ENCODE results near the gene ERRFI1.
A peak's percentile ranks its signal among the peaks of the same experiment; 100 is the strongest.
"Not testable (repeated sequence)": the region's sequence is repeated elsewhere in the genome, so short reads cannot be mapped to it uniquely, and the experiment has no call there.

ERRFI1 gene, protein sequence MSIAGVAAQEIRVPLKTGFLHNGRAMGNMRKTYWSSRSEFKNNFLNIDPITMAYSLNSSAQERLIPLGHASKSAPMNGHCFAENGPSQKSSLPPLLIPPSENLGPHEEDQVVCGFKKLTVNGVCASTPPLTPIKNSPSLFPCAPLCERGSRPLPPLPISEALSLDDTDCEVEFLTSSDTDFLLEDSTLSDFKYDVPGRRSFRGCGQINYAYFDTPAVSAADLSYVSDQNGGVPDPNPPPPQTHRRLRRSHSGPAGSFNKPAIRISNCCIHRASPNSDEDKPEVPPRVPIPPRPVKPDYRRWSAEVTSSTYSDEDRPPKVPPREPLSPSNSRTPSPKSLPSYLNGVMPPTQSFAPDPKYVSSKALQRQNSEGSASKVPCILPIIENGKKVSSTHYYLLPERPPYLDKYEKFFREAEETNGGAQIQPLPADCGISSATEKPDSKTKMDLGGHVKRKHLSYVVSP

GRCh38 chr1:8026153-8026975 is at the start of gene ERRFI1:
Gene ERRFI1 (minus strand): TSS chr1:8026309. CDS start chr1:8015619, 10,690 bp downstream.
- peak; percentile 98 for DNase-seq

DNA sequence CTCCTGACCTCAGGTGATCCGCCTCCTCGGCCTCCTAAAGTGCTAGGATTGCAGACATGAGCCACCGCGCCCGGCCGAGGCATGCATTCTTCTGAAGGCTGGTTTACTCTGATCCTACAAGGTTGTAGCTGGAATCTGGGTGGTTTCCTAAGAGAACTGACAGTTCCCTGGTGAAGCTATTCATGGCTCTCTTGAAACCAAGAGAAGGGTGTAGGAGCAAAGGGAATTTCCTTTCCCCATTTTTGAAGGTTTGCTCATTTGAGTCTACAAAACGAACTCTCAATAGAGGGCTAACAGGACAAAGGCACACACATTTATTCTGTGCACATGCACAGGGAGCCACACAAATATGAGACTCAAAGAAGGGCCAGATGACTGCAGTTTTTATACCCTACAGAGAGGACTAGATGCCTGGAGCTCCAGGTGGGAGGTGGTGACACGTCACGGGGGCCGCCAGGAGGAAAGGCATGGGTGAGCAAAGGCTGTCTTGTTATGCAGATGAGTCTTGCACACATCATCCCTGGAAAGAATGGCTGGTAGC is 49.5 kb upstream of the ERRFI1 start:
- DNase-seq = peak; percentile 74

- no peak for DNase-seq
These were observed 47.2 kb upstream of the ERRFI1 start for GRCh38 chr1:8073112-8073855.

DNA sequence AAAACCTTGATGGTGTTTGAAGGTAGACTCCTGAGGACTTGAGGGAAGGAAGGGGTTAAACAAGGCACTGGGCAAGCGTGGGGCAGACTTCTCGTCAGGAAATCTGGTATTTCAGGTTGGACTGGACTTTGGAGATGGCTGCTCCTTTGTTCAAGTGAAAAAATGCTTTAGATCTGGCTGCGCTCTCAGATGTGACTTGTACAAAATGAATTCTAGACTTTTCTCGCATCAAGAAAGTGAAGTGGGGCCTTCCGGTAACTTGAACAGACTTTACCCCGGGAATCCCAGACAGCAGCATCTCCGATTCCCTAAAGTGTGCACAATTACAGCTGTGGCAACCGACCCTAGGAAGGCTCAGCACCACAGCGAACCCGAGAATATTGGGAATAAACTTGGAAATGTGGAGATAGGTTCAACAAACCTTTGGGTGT is 44.3 kb upstream of the ERRFI1 start:
- DNase-seq = peak; percentile 97

DNA sequence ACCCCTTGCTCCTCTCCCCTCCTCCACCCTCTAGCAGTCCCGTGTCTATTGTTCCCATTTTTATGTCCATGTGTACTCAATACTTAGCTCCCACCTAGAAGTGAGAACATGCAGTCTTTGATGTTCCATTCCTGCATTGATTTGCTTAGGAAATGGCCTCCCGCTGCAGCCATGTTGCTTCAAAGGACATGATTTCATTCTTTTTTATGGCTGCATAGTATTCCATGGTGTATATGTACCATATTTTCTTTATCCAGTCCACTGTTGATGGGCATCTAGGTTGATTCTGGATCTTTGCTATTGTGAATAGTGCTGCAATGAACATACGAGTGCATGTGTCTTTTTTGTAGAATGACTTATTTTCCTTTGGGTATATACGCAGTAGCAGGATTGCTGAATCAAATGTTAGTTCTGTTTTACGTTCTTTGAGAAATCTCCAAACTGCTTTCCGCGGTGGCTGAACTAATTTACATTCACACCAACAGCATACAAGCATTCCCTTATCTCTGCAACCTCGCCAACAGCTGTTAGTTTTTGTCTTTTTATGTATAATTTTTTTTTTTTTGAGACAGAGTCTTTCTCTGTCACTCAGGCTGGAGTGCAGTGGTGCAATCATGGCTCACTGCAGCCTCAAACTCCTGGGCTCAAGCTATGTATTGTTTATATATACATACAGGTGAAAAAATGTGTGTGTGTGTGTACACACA is 43.7 kb upstream of the ERRFI1 start:
- peak; percentile 66 for DNase-seq

- no peak for DNase-seq
These were observed 39.3 kb upstream of the ERRFI1 start for GRCh38 chr1:8065369-8065768.

- DNase-seq = no peak
These were observed 37.4 kb upstream of the ERRFI1 start for GRCh38 chr1:8063298-8064036.

- DNase-seq = no peak
These were observed 36.8 kb upstream of the ERRFI1 start for GRCh38 chr1:8062861-8063260.

- DNase-seq = peak; percentile 21
These were observed 35.7 kb upstream of the ERRFI1 start for GRCh38 chr1:8061673-8062386.

DNA sequence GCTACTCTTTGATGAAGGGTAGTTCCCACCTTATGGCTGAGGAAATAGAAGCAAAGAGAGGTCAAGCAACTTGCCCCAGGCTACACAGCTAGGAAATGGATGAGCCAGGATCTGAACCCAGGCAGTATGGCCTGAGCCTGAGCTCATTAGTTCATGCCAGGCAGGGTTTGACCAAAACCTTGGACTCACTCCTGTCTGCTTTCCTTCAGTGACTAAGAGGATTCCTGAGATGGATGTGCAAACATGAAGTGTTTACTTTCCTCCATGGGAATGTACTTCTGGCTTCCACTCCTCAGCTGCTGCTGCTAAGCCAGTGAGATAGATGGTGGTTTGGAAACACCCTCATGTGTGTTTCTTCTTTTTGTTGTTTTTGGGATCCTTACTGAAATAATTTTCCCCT is 35.1 kb upstream of the ERRFI1 start:
- peak; percentile 65 for DNase-seq

- no peak for DNase-seq
These were observed 33.1 kb upstream of the ERRFI1 start for GRCh38 chr1:8059161-8059622.

DNA sequence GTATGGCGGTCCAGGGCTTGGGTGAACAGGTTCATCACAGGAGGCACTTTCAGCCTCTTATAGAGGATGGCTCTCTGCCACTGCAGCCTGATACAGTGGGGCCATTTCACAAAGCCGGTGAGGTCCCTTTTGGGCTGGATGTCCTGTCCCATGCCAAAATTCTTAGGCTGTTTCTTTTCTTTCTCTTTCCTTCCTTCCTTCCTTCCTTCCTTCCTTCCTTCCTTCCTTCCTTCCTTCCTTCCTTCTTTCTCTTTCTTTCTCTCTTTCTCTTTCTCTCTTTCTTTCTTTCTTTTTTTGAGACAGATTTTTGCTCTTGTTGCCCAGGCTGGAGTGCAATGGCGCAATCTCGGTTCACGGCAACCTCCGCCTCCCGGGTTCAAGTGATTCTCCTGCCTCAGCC is 31.7 kb upstream of the ERRFI1 start:
- not testable (repeated sequence) for DNase-seq

DNA sequence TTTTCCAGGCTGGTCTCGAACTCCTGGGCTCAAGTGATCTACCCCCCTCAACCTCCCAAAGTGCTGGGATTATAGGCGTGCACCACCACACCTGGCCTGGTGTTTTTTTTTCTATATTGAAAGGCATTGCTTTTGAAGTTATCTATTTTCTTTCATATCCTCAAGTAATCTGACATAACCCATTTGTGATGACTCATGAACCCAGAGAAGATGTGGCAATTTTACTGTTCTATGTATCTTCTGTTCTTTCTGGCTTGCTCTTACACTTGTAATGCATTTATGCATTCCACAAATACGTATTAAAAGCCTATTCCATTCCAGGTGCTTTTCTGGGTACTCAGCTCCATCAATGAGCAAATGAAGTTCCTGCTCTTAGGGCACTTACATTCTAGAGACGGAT is 29.9 kb upstream of the ERRFI1 start:
- no peak for DNase-seq

DNA sequence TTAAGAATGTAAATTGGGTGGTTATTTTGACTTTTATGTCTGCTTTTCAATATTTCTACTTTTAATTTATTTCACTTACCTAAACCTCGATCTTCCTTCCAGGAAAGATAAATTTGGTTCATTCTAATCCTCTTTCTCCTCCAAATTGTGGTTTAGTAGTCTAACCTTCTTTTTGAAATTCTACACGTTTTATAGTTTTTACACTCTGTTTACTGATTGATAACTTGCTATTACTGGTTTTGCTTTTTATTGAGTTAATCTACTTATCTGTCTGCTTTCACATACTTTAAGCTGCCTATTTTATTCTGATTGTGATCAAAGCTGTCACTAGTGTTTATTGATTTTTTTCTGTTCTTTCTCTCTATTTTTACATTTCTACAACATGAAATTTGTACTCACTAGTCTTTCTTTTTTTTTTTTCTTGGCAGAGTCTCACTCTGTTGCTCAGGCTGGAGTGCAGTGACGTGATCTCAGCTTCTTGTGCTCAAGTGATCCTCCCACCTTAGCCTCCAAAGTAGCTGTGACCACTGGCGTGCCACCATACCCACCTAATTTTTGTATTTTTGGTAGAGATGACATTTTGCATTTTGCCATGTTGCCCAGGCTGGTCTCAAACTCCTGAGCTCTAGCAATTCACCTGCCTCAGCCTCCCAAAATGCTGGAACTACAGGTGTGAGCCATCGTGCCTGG is 27.9 kb upstream of the ERRFI1 start:
- no peak for DNase-seq

DNA sequence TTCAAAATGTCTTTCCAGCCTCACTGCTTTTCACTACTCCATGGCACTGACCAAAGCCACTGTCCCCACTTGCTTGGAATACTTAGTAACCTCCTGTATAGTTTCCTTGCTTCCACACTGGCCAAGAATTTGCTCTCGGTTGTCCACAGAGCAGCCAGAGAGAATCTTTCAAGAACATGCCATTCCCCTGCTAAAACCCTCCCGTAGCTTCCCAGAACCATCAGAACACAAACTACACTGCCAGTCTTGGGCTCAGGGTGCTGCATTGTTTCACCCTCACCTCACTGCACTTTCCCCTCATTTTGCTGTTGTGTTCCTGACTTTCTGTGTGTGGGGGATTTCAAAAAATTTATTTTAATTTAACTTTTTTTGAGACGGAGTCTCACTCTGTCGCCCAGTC is 25.5 kb upstream of the ERRFI1 start:
- DNase-seq = no peak

GRCh38 chr1:8049229-8049628 is 23.1 kb upstream of the ERRFI1 start:
- DNase-seq = not testable (repeated sequence)

- no peak for DNase-seq
These were observed 21.8 kb upstream of the ERRFI1 start for GRCh38 chr1:8047686-8048445.

DNA sequence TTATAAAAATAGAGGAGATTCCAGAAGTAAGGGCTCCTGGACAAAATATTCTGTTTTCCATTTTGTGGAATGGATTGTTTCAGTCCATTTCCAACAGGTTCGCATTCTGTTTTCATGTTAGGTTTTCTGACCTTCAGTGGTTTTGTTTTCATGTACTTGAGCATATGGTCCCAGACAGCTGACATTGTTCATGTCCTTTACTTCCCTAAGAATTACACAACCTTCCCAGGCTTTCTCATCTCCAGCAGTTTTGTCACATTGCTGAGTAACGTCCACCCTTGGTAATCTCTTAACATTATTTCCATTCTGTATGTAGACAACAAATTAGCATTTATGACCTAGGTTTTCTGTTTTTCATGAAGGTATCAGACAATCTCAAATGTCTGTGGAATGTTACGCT is 21.0 kb upstream of the ERRFI1 start:
- no peak for DNase-seq

- DNase-seq = no peak
These were observed 20.3 kb upstream of the ERRFI1 start for GRCh38 chr1:8046391-8046790.
